Non-pigmented ciliary epithelial cell (primary cell): ENCODE data around the gene MRPL41.
"Not testable (repeated sequence)": the region's sequence is repeated elsewhere in the genome, so short reads cannot be mapped to it uniquely, and the experiment has no call there.

ENCODE experiments used
- DNase-seq: peaks from one replicate; pipeline ENCODE4 v3.0.0-alpha.2; 2010; ENCODE audit warnings: low read depth

MRPL41 gene

GRCh38 chr9:137551264-137552021 lies at the start of gene MRPL41:
TSS of gene MRPL41 (plus strand) at chr9:137551879. CDS start at chr9:137552082, 203 bp downstream.
- DNase-seq = no peak

- no peak for DNase-seq
Measured at GRCh38 chr9:137502008-137502911, 49.4 kb upstream of the MRPL41 start.

DNA sequence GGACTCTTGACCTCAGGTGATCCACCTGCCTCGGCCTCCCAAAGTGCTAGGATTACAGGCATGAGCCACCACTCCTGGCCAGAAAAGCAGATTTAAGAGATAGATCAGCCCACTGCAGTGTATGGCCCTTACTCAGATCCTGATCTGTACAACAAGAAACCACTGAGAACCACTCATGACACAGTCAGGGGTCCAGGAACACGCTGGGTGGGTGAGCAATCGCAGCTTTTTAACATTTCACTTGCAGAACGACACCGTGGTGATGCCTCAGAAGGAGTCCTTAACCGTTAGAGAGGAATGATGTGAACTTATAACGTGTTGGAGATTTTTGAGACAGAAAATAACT lies 47.3 kb upstream of the MRPL41 start:
- DNase-seq = no peak

DNA sequence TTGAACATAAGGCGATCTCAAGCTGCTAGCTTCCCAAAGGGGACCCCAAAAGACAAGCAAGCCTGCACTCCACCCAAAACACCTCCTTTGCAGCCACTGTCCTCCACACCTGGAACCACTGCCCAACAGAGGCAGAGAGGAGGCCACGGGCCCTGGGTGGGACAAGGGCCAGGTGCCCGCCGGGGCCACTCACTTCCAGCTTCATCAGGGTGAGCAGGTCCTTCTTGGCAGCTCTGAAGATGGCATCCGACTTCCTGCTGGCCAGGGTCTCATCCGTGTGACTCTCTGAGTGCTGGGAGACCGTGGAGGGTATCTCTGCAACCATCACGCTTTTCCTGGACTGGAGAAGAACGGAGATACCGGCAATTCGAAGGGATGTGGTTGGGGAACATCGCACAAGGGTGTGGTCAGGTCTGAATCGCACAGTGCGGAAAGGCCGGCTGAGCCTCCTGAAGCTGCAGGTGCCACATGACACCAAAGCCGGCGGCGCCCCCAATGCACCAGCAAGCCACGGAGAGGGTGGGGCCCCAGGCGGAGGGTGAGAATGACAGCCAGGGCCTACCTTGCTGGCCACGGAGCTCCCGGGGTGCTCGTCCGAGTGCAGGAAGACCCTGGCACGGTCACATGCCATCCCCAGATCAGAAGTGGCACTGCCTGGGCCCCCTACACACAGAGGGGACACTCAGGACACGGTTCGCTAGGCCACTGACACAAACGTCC lies 46.1 kb upstream of the MRPL41 start:
- no peak for DNase-seq

DNA sequence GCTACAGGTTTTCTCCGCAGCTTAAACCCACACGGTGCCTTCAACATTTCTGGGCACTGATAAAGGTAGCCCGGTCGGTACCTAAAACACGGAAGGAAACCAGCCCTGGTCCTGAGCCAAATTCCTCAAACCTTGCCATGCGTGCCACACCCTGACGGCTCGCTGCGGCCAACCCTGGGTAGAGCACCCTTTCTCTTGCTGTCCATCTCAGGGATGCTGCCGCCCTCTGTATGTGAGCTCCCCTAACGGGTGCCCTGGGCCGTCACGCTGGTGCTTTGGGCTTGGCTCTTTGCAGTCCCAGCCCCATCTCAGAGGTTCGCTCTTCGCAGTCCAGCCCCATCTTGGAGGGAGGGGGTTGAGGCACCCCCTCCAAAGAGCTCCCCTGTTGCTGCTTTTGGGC lies 45.4 kb upstream of the MRPL41 start:
- DNase-seq = no peak

DNA sequence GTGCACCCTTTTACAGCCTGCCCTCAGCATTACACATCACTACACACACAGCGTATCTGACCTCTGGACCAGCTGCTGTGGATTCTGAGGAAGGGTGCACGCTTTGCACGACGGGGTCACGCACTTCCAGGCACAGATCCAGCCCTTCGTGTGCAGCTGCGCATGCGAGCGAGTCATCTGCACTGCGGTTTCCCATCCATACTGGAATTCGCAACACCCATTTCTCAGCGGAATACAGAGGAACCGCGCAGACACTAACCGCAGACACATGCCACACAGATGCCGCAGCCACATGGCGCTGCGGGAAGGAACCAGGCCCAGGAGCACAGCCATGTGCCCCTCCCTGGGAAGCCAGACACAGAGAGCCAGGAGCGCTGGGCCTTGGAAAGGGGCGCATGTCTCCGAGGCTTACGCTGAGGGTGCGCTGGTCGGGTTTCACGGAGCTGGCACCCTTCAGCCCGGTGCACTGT lies 44.9 kb upstream of the MRPL41 start:
- no peak for DNase-seq

- no peak for DNase-seq
Measured at GRCh38 chr9:137509198-137509597, 42.5 kb upstream of the MRPL41 start.

DNA sequence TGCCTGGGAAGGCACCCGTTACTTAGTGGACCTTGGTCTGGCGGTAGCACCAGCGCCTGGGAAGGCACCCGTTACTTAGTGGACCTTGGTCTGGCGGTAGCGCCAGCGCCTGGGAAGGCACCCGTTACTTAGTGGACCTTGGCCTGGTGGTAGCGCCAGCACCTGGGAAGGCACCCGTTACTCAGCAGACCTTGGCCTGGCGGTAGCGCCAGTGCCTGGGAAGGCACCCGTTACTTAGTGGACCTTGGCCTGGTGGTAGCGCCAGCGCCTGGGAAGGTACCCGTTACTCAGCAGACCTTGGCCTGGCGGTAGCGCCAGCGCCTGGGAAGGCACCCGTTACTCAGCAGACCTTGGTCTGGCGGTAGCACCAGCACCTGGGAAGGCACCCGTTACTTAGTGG lies 40.6 kb upstream of the MRPL41 start:
- DNase-seq = not testable (repeated sequence)

DNA sequence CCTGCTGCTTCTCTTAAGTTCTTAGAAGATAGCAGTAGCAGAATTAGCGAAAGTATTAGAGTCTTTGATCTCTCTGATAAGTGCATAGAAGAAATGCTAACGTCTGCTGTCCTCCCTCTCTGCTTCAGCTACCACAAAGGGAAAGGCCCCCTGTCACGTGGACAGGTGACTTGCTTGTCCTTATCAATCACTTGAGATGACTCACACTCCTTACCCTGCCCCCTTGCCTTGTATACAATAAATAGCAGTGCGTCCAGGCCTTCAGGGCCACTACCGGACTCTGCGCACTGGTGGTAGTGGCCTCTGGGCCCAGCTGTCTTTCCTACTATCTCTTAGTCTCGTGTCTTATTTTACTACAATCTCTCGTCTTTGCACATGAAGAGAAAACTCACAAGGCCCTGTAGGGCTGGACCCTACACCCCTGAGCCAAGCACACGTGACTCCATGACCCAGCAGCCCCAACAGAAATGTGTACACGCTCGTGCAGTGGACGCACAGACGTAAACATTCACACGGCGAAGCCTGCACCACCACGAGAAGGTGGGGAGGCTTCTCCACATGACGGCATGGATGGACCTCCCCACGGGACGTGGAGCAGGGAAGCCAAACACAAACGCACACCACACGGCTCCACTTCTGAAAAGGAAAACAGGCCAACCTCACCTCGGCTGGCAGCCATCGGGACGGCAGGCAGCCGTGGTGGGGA lies 39.8 kb upstream of the MRPL41 start:
- DNase-seq = no peak

GRCh38 chr9:137513136-137513535 lies 38.5 kb upstream of the MRPL41 start:
- DNase-seq = not testable (repeated sequence)

- DNase-seq = not testable (repeated sequence)
Measured at GRCh38 chr9:137513801-137514570, 37.7 kb upstream of the MRPL41 start.

DNA sequence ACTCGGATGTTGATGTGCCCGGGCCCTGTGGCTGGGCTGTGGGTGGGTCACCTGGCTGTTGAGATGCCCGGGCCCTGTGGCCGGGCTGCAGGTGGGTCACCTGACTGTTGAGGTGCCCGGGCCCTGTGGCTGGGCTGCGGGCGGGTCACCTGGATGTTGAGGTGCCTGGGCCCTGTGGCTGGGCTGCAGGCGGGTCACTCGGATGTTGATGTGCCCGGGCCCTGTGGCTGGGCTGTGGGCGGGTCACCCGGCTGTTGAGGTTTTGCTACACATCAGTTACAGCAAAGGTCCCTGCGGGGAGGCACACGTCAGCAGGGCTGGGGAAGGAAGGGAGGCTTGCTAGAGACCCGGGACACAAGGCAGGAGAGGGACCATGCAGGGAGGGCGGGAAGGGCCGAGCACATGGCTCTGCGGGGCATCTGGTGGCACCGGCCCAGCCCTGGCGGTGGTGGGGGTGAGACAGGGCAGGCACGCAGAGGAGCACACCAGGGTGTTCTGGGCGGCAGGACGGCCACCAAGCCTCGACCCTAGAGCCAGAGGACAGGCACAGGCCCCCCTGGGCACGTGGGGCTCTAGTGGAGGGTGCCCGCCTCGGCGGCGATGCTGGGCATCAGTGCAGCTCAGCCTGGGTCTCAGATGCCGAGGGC lies 36.9 kb upstream of the MRPL41 start:
- no peak for DNase-seq

DNA sequence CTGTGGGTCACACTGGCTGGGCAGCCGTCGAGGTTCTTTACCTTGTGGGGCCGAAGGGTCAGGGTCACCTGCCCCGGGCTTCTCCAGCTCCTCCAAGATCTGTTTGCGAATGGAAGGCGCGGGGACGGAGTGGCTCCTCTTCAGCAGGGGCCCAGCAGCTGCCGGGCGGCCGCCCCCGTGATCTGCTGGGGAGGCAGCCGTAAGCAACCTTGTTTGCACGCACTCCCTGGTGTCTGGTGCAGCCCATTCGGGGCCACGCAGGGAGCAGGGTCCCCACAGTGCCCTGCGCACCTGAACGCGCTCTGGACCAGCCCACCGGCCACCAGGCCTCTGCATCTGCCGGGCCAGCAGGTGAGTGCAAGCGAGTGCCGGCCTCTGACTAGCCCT lies 36.3 kb upstream of the MRPL41 start:
- no peak for DNase-seq

DNA sequence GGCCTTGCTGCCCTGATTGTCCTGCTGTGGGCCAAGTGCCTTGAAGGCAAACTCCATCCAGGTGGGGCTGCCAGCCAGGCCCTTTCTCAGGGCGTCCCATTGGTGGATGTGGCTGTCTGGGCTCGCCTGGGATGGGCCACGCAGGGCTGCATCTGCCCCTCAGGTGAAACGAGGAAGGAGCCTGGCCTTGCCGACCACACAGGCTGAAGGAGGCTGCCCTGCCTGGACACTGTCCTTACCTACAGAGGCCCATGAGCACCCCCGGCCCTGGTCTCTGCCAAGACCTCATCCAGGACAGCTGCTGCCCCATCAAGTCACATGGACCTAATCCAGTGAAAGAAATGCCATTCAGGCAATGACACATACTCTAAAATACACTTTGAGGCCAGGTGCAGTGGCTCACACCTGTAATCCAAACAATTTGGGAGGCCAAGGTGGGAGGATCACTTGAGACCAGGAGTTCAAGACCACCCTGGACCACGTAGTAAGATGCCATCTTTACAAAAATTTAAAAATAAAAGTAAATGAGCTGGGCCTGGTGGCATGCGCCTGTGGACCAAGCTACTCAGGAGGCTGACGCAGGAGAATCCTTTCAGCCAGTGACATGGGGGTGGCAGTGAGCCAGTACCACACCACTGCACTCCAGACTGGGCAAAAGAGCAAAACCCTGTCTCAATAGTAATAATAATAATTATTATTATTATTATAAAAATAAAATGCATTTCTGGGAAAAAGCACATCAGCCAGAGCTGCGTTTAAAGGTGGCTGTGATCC lies 35.3 kb upstream of the MRPL41 start:
- DNase-seq = no peak

GRCh38 chr9:137518661-137519459 lies 32.8 kb upstream of the MRPL41 start:
- DNase-seq = not testable (repeated sequence)

- DNase-seq = no peak
Measured at GRCh38 chr9:137519553-137519952, 32.1 kb upstream of the MRPL41 start.

DNA sequence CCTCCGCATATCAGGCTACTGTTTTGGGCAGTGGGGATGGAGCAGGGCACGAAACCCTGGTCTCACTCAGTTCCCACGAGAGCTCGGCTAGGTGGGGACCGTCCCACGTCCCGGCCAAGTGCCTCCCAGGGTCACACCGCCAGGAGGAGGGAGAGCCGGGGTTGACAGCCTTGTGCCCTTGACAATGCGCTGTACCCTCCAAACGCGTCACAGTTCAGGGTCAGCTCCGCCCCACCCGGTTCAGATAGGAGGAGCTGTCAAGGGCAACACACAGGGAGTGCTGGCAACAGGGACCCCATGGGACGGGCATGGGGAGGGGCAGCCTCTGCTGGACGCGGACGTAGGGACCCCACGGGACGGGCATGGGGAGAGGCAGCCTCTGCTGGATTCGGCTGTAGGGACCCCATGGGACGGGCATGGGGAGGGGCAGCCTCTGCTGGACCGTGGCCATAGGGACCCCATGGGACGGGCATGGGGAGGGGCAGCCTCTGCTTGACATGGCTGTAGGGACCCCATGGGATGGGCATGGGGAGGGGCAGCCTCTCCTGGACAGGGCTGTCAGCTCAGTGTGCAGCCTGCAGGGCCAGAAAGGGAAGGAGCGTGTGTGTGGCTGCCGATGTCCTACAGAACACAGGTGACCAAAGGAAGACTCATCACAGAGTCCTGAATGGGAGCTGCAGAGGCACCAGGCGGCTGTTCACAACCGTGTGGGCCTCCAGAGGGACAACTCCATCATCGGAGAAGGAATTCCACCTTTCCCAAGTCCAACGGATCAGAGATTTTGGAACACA lies 30.9 kb upstream of the MRPL41 start:
- no peak for DNase-seq

GRCh38 chr9:137521405-137521985 lies 30.2 kb upstream of the MRPL41 start:
- DNase-seq = no peak
